Liver (tissue), 3 donors: ENCODE measurements around the gene ETFA.

ENCODE experiments used
- CTCF ChIP-seq: fragments of 150-350 bp; IDR thresholded peaks from 2 replicates; pipeline ENCODE4 v1.5.1; 2017; ENCODE audit warnings: improper control_type of control experiment, low read depth, low read length; ENCODE audit not compliant: missing input control
- EGR1 ChIP-seq, 2 donors: IDR thresholded peaks; 2 replicates each; pipeline ENCODE4 v1.6.1; 2016 to 2018; ENCODE audit warnings: antibody characterized with exemption in 2 of 2, low read depth in 2 of 2
- FOXA1 ChIP-seq: IDR thresholded peaks from 2 replicates; pipeline ENCODE4 v1.6.1; 2016; ENCODE audit warnings: antibody characterized with exemption
- GABPA ChIP-seq, 2 donors: IDR thresholded peaks in 1 of 2; conservative IDR thresholded peaks in 1 of 2; 2 replicates each; pipeline ENCODE4 v1.6.1; 2016; ENCODE audit warnings: antibody characterized with exemption in 2 of 2, mild to moderate bottlenecking in 1 of 2, moderate library complexity in 1 of 2
- HNF4G ChIP-seq: IDR thresholded peaks from 2 replicates; pipeline ENCODE4 v1.6.1; 2016; ENCODE audit warnings: antibody characterized with exemption
- SP1 ChIP-seq: IDR thresholded peaks from 2 replicates; pipeline ENCODE4 v1.6.1; 2018; ENCODE audit warnings: antibody characterized with exemption, mild to moderate bottlenecking
- YY1 ChIP-seq: IDR thresholded peaks from 2 replicates; pipeline ENCODE4 v1.6.1; 2016; ENCODE audit warnings: antibody characterized with exemption, mild to moderate bottlenecking
- donor health status: healthy.
- donor health status: healthy.

DNA sequence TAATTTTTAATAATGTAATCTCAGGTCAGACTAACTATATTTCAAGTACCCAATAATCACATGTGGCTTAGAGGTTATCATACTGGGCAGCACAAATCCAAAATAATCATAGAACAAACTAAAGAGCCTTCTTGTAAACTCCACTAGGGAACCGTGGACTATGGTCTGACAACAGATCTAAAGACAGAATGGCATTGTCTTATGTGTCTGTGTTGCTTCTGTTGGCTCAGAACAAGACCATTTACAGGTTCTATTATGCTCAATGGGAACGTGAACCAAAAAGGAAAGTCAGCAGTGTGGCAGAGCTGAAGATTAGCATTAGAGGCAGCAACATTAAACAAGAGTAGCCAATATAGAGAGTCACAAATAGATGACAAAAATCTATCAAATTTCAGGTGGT, 74.9 kb downstream of the ETFA start:
- TF ChIP-seq CTCF (no peak), SP1 (no peak), GABPA (IDR thresholded peaks at IDR 0.05 in 1 of 2, conservative IDR thresholded peaks at IDR 0.05 in 1 of 2) (no peak), EGR1 (IDR thresholded peaks at IDR 0.05; ENCODE audit: low read depth in 2 of 2) (no peak), YY1 (no peak), HNF4G (no peak), FOXA1 (no peak)
